Stimulated activated CD8-positive, alpha-beta memory T cell treated with anti-CD3 and anti-CD28 coated beads, Interleukin-4, amount 100 ng/mL, for 24 hours (primary cell): ENCODE results near the gene ZNF827.

Experiments used
- DNase-seq: peaks from one replicate; pipeline ENCODE4 v3.0.0-alpha.2; 2020; ENCODE audit warnings: low read depth

ZNF827 gene

DNA sequence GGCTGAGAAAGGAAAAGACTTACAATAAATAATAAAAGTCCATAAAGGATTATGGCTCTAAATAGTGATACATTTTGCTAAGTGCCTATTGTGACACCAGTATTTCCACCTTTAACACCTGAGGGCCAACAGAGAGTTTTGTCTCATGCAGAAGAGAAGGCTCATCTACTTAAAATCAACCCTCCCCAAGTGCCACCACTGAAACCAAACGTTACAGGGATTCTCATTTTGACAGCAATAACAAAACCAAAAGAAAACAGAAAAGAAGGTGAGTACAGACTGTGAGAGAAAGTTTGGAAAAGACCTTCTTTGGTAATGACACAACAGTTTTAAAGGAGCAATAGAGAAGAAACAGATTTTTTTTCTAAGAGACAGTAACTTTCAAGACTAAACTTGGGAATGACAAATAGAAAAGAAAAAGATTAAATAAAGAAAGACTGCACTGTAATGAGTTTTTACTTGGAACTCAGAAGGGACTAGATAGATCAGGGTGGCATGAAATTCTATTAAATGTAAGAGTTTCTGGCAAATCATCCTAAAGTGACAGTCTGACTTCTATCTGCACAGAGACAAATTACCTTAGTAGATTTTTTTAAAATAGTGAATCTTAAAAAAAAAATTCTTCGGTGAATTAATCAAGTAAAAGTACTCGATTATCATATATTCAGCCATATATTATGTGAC, 109.7 kb downstream of the ZNF827 start:
- DNase-seq, result no peak

DNA sequence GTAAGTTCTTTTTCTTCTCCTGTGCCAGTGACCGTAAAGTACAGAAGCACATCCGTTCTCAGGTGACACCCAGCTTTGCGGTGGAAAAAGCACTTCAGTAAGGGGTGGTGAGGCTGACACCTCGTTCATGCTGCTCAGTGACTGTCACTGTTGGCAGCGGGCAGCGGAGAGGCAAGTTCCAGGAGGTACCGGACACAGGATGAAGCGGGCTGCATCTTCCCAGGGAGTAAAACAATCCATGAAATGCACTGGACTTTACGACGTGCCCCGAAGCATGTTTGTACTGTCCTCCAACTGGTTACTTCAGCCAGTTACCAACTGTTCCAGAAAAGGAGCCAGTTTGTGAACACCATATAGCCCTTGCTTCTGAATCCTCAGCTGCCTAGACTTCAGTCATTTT, 110.7 kb downstream of the ZNF827 start:
- no peak for DNase-seq

DNA sequence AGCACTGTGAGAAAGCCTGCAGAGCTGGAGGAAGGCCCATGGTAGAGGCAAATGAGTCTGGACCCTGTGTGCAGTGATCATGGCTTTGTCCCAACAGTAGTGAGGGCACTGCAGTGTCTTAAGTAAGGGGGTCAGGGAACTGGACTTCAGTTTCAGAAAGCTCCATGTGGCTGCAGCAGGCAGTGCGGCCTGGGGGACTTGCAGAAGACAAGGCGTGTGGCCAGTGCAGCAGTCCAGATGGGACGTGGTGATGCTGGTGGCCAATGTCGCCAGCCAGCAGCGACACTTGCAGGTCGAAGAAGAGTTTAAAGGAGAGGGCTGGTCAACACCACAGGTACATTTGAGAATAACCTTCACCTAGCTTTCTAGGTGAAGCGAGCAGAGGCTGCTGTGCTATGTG, 113.4 kb downstream of the ZNF827 start:
- no peak for DNase-seq

DNA sequence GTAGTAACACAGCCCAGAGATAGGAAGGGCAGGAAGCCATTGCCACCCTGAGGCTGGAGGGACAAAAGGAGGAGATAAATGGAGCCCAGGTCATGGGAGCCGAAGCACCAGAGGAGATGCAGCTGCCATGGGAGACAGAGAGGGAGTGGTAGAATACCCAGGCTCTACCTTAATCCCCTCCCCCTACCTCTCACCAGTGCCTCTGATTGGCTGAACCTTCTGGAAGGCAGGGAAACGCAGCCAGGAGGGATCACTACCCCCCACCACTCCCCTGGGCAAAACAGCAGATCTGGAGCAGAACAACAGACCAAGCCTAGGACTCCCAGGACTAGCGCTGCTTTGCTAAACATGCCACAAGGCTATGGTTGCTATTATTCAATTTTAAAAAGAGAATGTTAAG, 114.2 kb downstream of the ZNF827 start:
- no peak for DNase-seq

DNA sequence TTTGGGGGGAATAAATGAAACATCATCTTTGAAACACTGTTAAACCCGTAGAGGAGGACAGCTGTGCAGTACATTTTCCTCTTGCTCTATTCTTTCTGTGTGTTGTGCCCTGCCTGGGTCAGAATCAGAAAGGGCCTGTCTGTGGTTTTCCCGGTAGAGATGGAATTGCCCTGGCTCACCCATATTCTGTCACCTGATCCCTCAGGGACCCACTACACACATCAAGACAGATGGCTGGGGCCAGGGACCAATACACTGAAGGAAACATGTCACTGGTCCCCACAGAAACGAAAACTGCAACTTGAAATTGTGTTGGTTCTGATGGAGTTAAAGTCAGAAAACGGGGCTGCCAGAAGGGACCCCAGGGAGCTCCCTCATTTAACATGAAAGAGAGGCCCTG, 114.9 kb downstream of the ZNF827 start:
- DNase-seq, result no peak

DNA sequence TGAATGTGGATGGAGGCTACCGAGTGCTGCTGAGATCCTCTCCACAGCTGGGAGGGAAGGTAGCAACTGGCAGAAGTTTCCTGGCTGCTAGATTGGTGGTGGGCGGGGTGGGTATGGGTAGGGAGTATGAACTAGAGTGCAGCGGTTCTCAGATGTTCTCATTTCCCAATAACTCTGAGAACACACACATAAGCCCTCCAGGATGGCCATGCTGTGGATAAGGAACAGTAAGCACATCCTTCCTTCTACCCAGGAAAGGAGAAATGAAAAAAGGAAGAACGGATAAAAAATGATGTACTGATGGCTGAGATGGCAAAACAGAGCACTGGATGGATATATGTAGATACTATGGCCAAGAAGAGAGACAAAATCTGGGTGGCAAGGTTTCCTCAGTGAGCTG, 116.0 kb downstream of the ZNF827 start:
- DNase-seq, result no peak

DNA sequence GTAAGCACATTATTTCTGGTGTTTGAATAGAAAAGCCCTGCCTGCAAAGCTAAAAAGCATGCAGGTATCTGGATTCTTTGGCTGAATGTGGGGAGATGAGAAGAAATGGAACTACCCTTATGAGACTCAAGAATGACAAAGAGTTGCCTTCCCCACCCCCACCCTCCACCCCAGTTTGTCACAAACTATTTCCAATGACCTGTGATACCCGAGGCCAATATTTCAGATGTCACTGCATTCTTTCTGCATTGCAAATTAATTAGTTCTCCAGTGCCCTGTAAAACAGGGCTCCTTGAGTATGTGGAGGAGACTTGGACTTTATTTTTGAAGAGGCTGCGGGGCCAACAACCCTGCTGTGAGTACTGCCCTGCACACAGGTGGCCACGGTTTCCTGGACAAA, 116.4 kb downstream of the ZNF827 start:
- DNase-seq, result no peak

DNA sequence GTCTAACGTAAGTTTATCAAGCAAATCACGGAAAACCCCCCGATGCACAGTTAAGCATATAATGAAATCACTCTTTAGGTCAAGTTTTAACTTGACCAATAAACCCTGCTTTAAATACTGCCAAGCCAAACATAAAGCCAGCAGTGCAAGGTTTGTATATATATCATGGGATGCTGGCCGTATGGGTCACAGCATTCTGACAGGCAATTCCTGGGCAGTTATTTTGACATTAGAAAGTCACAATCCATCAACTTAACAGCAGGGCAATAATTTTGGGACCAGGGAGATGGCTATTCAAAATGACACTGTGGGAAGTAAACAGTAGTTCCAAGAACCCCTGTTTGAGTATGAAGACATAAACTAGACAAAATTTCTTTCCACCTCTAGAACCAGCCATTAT, 116.9 kb downstream of the ZNF827 start:
- no peak for DNase-seq

DNA sequence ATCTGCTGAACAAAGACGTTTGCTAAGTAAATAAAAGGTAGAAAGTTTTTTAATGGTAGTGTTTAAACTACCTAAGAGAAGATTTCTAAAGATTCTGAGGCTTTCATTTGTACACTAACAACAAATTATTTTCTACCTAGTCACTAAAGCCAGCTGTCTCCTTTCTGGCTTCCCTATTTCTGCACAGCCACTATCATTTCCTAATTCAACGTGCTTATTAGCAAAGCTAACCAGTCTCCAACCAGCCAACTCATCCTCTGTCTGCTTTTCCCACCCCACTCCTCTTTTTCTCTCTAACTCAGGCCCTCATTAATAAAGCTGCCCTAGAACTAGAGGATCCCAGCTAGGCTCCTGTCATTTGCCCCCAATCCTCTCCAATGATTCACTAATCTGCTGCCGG, 118.2 kb downstream of the ZNF827 start:
- DNase-seq, result no peak

DNA sequence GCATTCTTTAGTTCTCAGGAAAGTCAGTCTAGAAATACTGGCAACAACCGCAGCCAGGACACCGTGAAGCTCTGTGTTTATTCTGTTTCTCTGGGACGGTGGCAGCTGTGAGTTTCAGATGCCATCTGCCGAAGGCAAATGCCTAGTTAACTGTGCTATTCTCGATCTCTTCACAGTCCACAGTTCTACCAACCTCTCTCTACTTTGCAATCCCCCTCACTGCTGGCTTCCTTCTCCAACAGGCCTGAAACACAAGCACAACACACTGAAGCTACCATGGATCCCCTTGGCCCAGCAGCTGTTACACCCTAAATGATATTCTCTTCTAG, 118.8 kb downstream of the ZNF827 start:
- no peak for DNase-seq

DNA sequence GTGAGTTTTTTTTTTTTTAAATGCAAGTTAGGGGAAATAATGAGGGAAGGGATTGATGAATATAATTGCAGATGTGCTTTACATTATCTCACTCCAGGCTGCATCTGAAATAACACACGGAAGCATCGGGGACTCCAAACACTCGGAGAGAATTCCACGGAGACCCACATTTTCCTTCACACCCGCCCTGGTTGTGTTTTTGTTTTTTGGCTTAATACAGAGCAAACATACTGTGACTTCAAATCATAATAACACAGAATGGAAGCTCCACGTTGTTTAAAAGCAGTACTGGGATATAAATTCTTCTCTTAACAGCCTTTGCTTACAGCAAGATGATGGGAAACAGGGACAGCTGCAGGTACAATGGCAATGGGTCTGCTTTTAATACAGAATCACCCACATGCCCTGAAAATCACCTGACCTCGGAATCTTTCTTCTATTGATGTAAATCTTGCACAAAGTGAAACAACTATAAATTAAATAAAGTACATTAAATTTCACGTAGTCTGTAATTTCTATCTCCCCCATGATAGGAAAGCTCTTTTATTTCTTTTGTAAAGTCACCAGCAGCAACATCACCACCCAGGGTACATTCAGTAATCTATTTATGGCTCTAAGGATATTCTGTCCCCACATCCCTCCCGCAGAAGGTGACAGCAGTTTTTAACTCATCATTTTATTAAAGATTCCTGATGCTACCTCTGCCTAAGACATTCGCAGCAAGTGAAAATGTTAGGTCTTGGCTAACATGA, 119.3 kb downstream of the ZNF827 start:
- no peak for DNase-seq

DNA sequence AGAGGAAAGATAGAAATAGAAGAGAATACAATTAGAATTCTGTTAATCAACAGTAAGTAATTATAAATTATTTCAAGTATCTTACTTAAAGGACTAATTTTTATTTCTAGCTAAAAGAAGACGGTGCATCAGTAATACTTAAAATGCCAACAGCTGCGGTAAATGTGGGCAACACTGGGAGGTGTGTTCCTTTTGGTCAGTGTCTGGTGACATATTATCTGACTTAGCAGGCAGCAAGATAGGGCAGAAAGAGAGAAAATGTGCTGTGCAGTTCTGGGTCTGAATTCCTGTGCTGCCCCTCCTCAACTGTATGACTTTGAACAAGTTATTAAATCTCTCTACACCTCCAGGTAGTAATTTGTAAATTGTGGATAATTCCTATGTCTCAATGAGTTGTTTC, 120.6 kb downstream of the ZNF827 start:
- DNase-seq, result no peak

DNA sequence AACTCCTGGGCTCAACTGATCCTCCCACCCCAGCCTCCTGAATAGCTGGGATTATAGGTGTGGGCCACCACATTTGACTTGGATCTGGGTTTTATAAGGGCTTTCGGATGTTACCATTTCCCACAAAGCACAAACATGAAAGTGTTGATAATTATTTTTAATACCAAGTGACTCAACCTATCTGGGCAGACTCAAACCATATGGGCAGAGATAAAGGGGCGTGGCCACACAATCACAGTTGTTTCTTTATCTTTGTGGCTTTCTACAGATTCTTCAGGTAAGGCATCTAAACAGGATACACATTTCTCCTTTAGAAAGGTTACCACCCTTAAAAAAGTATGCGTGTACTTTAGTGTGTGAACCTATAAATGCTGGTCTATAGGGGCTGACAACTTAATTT, 122.5 kb downstream of the ZNF827 start:
- DNase-seq, result no peak

DNA sequence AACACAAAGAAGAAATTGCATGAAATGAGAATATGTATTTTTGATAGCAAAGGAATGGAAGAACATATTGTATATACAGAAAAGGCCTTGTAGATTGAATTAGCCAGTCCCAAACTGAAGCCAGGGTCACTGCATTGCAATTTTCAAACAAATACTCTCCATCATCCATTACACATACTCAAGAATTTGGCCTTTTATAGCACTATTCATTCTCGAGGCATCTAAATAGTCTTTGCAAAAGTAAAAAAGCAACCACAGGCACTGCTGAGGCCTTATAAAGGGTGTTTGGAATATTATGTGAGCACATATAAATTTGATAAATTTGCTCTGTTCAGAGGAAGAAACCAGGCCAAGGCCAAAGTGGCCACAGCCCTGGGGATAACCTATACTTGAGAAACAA, 123.0 kb downstream of the ZNF827 start:
- no peak for DNase-seq

DNA sequence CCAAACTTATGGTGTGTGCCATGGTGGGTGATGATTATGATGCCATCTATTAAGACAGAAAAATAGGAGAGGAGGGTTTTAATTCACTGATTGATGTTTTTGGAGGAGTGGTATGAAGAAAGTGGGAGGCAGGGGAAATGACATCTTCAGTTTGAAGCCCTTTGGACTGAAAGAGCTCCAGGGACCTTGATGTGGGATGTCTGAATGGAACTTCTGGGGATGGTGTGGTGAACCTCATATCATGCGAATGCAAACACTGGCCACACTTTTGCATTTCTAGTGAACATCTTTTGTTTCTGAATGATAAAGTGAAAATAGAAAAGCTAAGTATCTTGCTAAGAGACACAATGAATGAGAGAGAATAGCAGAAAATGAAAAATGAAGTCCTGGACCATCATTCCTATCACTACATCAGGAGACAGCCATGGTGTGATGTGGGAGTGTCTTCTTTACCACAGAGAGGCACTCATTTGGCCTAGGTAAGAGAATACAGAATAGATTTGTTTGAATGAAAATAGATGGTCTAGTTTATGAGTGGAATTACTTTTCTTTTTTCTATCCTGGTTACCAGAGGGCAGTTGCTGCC, 123.5 kb downstream of the ZNF827 start:
- DNase-seq, result no peak

DNA sequence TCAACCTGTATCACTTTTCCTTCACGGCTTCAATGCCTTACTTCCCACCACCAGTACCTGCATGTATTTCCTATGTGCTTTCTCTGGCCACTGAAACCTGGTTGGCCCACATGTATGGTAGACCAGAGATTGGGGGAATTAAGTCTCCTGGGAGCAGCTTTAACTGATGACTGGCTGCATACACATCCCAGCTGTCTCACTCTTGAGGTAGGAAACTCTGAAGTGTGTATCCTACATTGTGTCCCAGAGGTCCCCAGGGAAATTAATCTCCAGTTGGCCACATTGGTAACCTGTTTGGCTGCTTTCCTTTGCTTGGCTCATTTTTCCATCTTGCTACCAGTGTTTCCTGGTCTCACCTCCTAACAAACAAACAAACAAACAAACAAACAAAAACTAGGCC, 124.4 kb downstream of the ZNF827 start:
- DNase-seq, result no peak

DNA sequence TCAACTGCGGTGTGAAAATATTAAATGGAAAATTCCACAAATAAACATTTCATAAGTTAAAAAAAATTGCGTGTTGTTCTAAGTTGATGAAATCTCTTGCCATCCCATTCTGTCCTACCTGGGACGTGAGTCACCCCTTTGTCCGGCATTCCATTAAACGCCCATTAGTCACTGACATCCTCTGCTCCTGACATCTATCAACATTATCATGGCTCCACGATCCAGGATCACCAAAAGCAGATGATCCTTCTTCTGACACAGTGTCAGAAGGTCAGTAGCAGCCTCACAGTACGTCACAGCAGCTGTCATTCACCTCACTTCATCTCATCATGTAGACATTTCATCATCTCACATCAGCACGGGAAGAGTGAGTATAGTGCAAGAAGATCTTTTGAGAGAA, 125.7 kb downstream of the ZNF827 start:
- no peak for DNase-seq

DNA sequence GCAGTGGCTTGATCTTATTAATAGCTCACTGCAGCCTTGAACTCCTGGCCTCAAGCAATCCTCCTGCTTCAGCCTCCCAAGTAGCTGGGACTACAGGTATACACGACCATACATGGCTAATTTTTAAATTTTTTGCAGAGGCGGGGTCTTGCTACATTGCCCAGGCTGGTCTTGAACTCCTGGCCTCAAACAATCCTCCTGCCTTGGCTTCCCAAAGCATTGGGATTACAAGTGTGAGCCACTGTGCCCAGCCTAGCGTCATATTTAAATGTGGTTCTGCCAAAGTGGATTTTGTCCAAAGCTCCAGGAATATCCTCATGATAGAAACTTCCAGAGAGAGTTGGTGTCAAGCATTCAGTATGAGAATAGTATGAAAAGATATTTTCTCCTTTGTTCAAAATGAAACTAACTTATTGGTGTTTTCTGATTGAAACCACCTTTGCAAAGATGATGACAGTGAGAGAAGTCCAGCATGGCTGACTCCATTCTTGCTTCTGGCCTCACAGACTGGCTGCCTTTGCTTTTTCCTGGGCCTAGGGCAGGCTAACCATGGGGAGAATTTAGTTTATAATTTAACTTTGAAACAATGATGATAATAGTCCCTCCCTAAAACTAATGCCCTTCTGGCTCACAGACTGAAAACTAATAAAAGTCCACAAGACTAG, 129.6 kb downstream of the ZNF827 start:
- no peak for DNase-seq

DNA sequence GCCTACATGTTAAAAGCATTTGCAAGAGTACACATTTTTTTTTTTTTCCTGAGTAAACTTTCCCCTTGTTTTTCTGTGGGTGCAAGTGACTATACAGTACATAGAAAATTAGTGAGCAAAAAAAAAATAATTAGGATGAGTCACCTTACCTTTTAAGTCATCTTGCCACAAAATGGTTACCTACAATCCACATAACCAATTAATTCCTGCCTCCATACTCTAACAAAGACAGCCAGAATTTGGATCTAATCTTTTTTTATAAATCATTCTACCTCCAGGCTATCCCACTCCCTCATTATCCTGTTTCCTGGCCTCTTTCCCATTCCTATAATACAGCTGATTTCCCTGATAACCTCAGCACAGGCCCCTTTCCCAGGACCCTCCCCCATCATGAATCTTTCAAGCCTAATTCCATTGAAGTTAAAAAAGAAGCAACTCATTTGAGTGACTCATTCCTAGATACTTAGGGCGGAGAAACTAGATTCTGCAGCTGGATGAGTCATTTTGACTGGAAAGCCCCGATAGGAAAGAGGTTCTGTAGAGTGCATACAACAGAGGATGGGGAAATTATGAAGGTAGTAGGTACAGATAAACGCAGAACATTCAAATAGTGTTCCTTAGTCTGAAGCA, 130.5 kb downstream of the ZNF827 start:
- no peak for DNase-seq

DNA sequence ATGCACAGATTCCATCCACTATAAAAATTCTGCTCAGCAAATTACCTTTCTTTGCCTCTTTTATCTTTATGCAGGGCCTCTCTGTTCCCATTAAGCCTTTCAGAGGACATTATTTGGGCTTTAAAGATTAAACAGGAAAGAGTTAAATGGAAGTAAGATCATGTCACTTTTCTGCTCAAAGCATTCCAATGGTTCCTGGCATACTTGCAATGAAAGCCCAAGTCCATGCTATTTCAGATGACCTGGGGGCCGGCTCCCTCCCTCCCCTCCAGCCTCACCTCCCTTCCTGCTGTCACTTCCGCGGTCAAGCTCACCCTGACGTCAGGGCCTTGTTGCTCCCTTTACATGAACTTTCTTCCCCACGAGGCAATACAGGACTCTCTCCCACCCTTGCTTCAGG, 133.1 kb downstream of the ZNF827 start:
- no peak for DNase-seq

DNA sequence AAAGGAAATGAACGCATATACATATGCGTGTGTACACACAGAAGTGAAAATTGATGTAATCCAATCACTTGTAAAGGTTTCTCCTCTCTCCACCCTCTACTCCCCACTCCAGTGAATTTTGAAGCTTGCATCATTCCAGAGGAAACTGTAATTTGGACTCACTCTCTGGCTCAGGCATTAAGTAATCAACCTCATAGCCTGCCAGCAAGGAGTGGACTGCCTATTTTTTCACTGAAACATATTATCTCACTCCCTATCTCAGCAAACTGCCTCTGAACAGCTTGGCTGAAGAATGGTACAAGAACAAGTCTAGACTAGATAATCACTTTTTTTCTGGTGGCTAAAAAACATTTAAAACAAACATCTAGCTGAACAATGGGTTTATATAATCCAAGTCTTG, 134.5 kb downstream of the ZNF827 start:
- DNase-seq, result no peak

DNA sequence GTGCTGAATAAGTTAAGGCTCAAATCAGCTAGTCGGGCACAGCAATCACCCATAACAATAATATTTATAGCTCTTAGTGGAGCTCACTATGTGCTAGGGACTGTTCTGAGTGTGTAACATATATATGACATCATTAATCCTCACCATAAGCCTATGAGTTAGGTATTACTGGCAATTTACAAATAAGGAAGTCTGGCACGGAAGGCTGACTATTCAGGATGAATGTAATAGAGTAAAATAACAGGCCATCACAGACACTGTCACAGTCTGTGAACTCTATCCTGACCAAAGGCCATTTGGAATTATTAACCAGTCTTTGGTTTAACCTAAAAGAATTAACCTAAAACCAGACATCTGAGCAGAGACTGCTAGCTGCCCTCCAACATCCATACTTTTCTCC, 139.4 kb downstream of the ZNF827 start:
- no peak for DNase-seq

DNA sequence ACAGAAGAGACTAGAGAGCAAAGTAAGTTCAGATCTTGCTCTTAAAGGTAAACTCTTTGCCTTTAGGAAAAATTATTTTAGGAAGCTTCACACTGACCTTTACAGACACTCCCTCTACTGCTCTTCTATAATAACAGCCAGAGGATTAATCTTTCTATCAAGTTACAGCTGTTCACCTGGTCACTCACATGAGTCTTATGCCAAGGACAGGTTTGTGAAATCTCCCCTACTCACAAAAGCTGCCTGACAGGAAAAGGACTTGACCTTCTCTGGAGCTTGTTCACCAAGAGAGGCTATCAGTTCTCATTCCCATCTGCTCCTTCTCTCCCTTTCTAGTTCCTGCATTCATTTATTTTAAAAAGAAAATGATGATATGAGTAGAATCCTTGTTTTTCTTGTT, 141.3 kb downstream of the ZNF827 start:
- no peak for DNase-seq
